Mesodermal cell (in vitro differentiated cells): ENCODE results near the gene CRACR2B.
A peak's percentile ranks its signal among the peaks of the same experiment; 100 is the strongest.

Experiments
- H3K27ac ChIP-seq: 2 replicates; pipeline ENCODE4 v1.7.0; 2013; ENCODE audit warnings: mild to moderate bottlenecking, low read depth, low read length, moderate library complexity; ENCODE audit not compliant: severe bottlenecking
- H3K36me3 ChIP-seq: 2 replicates; pipeline ENCODE4 v1.7.1; 2013; ENCODE audit warnings: mild to moderate bottlenecking, low read length, moderate library complexity; ENCODE audit not compliant: control insufficient read depth, insufficient read depth
- H3K4me1 ChIP-seq: one replicate; pipeline ENCODE4 v1.7.1; 2013; ENCODE audit warnings: mild to moderate bottlenecking, low read length; ENCODE audit not compliant: insufficient read depth, control insufficient read depth, poor library complexity, severe bottlenecking
- H3K4me3 ChIP-seq: 2 replicates; pipeline ENCODE4 v1.7.0; 2013; ENCODE audit warnings: low read length, control low read depth, mild to moderate bottlenecking; ENCODE audit not compliant: insufficient read depth, poor library complexity, severe bottlenecking; ENCODE audit errors: extremely low read depth
- H3K9me3 ChIP-seq: 2 replicates; pipeline ENCODE4 v1.7.1; 2013; ENCODE audit warnings: mild to moderate bottlenecking, low read length, moderate library complexity; ENCODE audit not compliant: control insufficient read depth
- WGBS, 2 experiments: methylation state at CpG; one replicate each; pipeline ENCODE4 v1.1.5; 2013; ENCODE audit warnings: missing lambda C conversion rate in 2 of 2; ENCODE audit not compliant: insufficient coverage in 2 of 2; 5-methylcytosine and 5-hydroxymethylcytosine counted together

The CRACR2B gene

GRCh38 chr11:850775-851763, 23.4 kb downstream of the CRACR2B start:
- 19 to 23% methylated on average over 23 to 24 of the region's 28 CpGs for WGBS, 2 experiments
- Histone ChIP-seq H3K4me1 (peaks cover 26% of the 10 kb centered on the region), H3K4me3 (peak overlapping the region; percentile 34), H3K9me3 (no peaks in the 10 kb centered on the region), H3K36me3 (peaks cover 2% of the 10 kb centered on the region), H3K27ac (no peak overlapping the region)

- Histone ChIP-seq H3K4me1 (peaks cover 20% of the 10 kb centered on the region), H3K36me3 (peaks cover 2% of the 10 kb centered on the region), H3K4me3 (no peak overlapping the region), H3K9me3 (no peaks in the 10 kb centered on the region), H3K27ac (no peak overlapping the region)
- WGBS, 2 experiments, result 84 to 89% methylated on average over 5 to 11 of the region's 15 CpGs
Measured at GRCh38 chr11:852762-853161, 25.0 kb downstream of the CRACR2B start.

- Histone ChIP-seq H3K9me3 (no peaks in the 10 kb centered on the region), H3K4me3 (no peak overlapping the region), H3K36me3 (peaks cover 2% of the 10 kb centered on the region), H3K27ac (no peak overlapping the region), H3K4me1 (peaks cover 15% of the 10 kb centered on the region)
- WGBS, 2 experiments, result 91 to 95% methylated on average over 18 to 22 of the region's 27 CpGs
Measured at GRCh38 chr11:853682-854448, 26.1 kb downstream of the CRACR2B start.

- Histone ChIP-seq H3K27ac (no peak overlapping the region), H3K9me3 (no peaks in the 10 kb centered on the region), H3K4me3 (no peak overlapping the region), H3K36me3 (peaks cover 2% of the 10 kb centered on the region), H3K4me1 (peaks cover 11% of the 10 kb centered on the region)
- 71 to 83% methylated on average over 13 to 20 of the region's 20 CpGs for WGBS, 2 experiments
Measured at GRCh38 chr11:854601-855329, 27.0 kb downstream of the CRACR2B start.

DNA sequence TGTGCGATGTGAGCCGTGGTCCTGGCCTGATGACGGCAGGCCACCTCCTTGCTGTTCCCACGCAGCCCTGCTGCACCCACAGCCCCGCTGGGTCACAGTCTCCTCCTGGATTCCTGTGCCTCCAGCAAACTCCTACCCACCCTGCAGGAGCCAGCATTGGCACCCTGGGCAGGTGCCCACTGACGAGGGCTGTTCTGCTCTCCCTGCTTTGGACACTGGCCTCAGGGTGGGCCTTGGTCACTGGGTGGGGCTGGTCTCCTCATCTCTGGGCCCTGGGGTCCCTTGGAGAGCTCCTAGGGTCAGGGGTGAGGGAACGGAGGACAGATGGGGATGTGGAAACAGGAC, 27.6 kb downstream of the CRACR2B start:
- Histone ChIP-seq H3K9me3 (no peaks in the 10 kb centered on the region), H3K36me3 (peaks cover 2% of the 10 kb centered on the region), H3K4me1 (peaks cover 11% of the 10 kb centered on the region), H3K4me3 (no peak overlapping the region), H3K27ac (no peak overlapping the region)
- WGBS, 2 experiments, result 91 to 93% methylated on average over 5 to 7 of the region's 7 CpGs

DNA sequence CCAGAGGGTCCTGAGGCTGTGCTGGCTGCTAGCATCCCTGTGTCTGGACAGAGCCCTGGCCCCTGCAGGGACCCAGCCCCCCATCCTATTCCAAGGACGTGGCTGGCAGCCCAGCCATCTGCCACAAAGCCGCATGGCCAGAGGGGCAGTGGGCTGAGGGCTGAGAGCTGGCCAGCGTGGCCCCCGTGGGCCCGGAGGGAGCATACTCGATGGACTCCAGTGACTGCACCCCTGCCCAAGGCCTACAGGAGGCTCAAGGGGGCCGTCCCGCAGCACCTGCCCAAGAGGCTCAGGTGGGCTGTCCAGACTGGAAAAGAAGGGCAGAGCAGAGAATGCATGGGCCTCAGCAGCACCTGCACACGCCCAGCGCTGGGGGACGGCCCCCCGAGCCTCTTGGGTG, 28.1 kb downstream of the CRACR2B start:
- H3K9me3 ChIP-seq, result no peaks in the 10 kb centered on the region
- H3K4me3 ChIP-seq, result no peak overlapping the region
- peaks cover 6% of the 10 kb centered on the region for H3K4me1 ChIP-seq
- WGBS, 2 experiments, result 91 to 93% methylated on average over 11 to 12 of the region's 12 CpGs
- peaks cover 2% of the 10 kb centered on the region for H3K36me3 ChIP-seq
- no peak overlapping the region for H3K27ac ChIP-seq

DNA sequence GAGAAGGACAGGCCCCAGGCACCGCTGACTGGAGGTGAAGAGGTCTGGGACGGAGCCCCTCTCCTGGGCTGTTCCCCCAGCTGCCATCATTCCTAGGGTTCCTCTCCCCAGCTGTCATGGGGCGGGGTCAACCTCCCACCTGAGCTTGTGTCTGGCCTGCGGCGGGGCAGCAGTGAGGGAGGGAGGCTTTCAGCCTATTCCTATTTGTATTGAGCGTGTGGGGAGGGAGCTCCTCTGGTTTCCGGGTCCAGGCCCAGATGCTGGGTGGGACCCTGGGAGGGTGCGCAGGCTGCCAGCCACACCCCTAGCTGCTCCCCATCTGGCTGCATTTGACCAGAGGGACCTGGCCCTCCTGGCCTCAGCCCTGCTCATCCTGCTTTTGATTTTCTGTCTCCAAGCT, 28.7 kb downstream of the CRACR2B start:
- 67 to 94% methylated on average over 1 to 3 of the region's 8 CpGs for WGBS, 2 experiments
- no peak overlapping the region for H3K4me3 ChIP-seq
- H3K4me1 ChIP-seq, result peaks cover 4% of the 10 kb centered on the region
- peaks cover 2% of the 10 kb centered on the region for H3K36me3 ChIP-seq
- H3K27ac ChIP-seq, result no peak overlapping the region
- no peaks in the 10 kb centered on the region for H3K9me3 ChIP-seq

- H3K4me1 ChIP-seq, result peaks cover 12% of the 10 kb centered on the region
- H3K36me3 ChIP-seq, result peaks cover 2% of the 10 kb centered on the region
- no peak overlapping the region for H3K27ac ChIP-seq
- no peak overlapping the region for H3K4me3 ChIP-seq
- no peaks in the 10 kb centered on the region for H3K9me3 ChIP-seq
- WGBS, 2 experiments, result 87 to 93% methylated on average over 20 to 23 of the region's 27 CpGs
Measured at GRCh38 chr11:858053-858761, 30.5 kb downstream of the CRACR2B start.

- Histone ChIP-seq H3K9me3 (no peaks in the 10 kb centered on the region), H3K4me1 (peaks cover 16% of the 10 kb centered on the region), H3K36me3 (peaks cover 2% of the 10 kb centered on the region), H3K4me3 (no peak overlapping the region), H3K27ac (no peak overlapping the region)
- 93 to 95% methylated on average over 13 to 22 of the region's 37 CpGs for WGBS, 2 experiments
Measured at GRCh38 chr11:858762-859339, 31.1 kb downstream of the CRACR2B start.
